ENCODE results near the gene ZDHHC9.

Gene ZDHHC9

DNA sequence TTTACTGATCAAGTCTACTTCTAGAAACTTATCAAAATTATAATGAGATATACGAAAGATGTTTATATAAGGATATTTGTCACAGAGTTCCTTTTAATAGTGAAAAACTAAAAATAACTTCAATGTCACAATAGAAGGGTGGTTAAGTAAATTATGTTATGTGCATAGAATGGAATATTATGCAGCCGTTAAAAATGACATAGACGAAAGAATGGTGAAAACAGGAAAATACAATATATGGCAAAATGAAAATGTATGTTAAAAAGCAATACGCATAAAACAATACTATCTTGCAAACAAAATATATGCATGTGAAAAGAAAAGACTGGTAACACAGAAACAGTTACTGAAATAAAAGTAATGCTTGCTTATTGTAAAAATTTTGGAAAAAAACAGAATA is 19.1 kb downstream of the ZDHHC9 start:
- H3K27ac ChIP-seq: no peak overlapping the region

DNA sequence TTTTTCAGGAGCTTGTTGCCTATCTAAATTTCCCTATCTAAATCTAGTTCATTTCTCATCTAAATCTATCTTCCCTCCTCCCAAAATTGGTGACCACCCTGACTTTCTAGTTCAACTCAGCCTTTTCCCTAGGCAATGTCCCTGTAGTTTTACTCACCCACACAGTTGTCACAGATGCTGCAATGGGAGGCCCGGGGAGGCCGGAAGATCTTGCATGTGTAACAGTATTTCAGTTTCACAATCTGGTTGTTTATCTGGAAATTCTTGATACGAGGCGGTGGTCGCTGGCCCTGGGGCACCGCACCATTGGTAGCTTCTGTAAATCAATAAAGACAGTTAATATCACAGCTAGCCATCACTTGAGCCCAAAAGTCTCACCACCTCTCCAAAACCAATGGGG is 20.2 kb downstream of the ZDHHC9 start:
- H3K27ac ChIP-seq: peak overlapping the region in 1 of 21 experiments; percentile 7
- no peak overlapping the region for H3K4me3 ChIP-seq

More for the DNA sequence above, 19.1 kb downstream of the ZDHHC9 start:
- no peak overlapping the region for H3K4me3 ChIP-seq

DNA sequence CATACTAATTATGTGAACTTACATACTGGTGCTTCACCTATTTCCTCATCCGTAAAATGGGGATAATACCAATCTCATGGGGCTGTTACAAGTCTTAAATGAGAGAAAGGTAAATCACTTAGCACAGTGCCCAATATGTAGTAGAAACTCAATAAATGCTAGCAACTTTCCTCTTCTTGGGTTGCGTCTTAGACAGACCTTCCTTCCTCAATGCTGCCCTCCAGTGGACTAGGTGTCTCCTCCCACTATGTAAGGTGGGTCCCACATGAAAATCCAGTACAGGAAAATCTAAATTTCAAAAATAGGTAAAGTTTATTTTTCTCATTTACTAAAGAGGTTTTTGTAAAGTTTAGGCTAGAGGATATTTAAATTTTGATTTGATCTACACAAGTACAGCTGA is 20.6 kb downstream of the ZDHHC9 start:
- Histone ChIP-seq H3K27ac (no peak overlapping the region), H3K4me3 (no peak overlapping the region)

DNA sequence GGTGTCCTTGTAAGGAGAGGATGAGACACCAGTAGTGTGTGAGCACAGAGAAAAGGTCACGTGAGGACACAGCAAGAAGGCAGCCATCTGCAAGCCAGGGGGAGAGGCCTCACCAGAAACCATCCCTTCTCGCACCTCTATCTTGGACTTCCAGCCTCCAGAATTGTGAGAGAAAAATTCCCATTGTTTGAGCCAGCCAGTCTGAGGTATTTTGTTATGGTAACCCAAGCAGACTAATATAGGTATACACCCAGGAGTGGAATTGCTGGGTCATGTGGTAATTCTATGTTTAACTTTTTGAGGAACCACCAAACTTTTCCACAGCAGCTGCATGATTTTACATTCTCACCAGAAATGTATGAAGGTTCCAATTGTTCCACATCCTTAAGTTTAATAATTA is 25.6 kb downstream of the ZDHHC9 start:
- Histone ChIP-seq H3K27ac (no peak overlapping the region), H3K4me3 (no peak overlapping the region)

DNA sequence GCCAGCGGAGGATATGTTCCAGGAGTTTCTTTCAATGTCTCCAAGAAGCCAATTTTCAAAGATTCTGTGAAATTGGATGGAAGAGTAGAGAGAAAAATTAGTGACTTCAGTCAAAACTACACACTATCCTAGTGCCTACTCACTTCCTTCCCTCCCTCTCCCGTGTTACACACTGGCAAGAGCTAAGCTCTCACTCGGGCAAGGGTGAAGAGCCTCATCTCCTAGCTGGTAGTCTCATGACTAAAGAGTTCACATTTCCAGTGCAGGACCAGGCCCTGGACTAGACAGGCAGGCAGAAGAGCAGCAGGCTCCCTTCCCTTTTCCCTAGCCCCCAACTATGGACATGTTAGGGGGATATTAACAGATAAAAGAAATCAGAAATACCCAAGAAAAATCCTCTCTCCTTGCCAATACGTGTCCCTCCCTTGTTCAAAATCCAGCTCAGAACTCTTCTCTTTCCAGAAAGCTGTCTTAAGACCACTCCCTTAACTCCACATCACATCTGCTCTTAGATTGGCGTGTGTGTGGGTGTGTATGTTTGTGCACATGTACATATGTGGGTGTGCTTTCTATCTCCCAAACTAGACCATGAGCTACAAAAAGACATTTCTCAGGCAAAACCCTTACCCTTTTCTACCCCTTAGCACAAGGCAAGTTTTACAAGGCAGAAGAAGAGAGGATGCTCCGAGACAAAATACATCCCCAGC is 29.9 kb downstream of the ZDHHC9 start:
- Histone ChIP-seq H3K27ac (no peak overlapping the region), H3K4me3 (no peak overlapping the region)

DNA sequence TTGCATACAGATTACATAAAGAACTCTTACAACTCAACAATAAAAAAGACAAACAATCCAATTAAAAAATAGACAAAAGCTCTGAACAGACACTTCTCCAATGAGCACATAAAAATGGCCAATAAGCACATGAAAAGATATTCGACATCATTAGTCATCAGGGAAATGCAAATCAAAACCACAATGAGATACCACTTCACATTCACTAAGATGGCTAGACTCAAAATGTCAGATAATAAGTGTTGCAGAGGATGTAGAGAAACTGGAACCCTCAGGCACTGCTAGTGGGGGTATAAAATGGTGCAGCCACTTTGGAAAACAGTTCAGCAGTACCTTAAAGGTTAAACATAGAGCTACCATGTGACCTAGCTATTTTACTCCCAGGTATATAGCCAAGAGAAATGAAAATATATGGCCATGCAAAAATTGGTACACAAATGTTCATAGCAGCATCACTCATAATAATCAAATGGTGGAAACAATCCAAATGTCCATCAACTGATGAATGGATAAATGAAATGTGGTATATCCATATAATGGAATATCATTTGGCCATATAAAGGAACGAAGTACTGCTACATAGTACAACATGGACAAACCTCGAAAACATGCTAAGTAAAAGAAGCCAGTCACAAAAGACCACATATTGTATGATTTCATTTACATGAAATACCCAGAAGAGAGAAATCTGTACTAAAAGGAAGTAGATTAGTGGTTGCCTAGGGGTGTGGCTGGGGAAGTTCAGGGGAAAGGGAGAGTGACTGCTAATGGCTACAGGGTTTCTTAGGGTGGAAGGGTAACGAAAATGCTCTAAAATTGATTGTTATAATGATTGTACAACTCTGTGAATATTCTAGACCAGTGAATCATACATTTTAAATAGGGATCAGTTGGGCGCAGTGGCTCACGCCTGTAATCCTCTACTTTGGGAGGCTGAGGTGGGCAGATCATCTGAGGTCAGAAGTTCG is 34.6 kb downstream of the ZDHHC9 start:
- H3K4me3 ChIP-seq: no peak overlapping the region
- no peak overlapping the region for H3K27ac ChIP-seq

DNA sequence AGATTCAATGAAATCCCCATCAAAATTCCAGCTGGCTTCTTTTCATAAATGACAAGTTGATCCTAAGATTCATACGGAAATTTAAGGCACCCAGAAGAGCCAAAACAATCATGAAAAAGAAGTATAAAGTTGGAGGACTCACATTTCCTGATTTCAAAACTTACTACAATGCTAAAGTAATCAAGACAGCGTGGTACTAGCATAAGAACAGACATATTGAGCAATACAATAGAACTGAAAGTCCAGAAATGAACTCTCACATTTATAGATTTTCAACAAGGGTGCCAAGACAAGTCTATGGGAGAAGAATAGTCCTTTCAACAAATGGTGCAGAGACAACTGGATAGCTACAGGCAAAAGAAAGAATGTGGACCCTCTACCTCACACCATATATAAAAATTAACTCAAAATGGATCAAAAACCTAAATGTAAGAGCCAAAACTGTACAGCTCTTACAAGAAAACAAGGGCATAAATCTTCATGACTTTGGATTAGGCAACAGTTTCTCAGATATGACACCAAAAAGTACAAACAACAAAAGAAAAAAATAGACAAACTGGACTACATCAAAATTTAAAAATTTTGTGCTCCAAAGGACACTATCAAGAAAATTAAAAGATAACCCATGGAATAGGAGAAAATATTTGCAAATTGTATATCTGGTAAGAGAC is 35.4 kb downstream of the ZDHHC9 start:
- H3K27ac ChIP-seq: no peak overlapping the region

DNA sequence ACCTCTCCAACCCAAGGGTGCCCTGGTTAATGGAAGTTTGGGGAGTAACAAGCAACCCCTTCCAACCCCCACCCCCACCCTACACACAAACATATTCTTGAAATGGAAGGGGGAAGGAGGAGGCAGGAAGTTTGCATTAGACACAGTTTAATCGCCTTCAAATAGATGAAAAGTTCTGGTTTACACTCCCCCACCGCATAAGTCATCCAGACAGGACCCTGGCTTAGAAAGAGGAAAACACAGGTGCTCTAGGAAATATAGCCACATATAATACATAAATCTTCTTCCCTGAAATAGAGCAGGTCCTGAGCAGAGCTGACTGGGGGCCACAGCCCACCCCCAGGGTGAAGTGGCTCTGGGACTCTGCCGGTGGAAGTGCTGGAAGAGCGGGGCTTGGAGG is 38.9 kb downstream of the ZDHHC9 start:
- Histone ChIP-seq H3K4me3 (no peak overlapping the region), H3K27ac (no peak overlapping the region)

More for the DNA sequence above, 35.4 kb downstream of the ZDHHC9 start:
- H3K4me3 ChIP-seq: no peak overlapping the region

DNA sequence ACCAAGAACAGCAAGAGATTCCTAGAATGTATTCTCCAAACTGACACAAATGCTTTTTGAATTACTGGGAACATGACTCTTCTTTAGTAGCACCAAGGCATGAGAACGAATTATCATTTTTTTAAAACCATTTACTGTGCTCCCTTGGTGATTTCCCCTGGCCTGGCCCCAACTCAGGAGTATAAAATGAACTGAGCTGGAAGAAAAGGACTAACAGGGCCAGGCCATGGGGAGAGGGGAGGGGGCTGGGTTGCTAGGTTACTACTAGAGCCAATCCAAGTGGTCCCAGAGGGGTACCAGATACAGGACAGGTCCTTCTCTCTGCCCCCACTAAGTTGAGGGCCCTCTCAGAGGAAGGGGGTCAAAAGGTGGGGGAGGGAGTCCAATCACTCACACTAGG is 40.8 kb downstream of the ZDHHC9 start:
- Histone ChIP-seq H3K27ac (no peak overlapping the region), H3K4me3 (no peak overlapping the region)

DNA sequence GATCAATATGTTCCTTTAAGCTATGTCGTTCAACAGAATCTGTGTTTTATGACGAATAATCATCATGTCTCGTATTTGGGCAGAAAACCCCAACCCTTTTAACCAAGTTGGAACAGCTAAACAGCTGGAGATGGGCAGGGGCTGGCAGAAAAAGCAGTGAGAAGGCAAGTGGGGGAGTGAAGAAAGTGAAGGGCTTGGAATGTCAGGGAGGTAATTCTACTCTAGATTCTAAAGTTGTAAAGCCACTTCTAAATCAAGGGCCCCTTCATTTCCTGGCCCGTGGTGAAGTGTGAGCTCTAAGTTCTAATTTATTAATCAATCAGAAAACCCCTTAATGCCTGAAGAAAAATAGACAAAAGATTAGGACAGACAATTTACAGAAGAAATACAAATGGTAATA is 43.5 kb downstream of the ZDHHC9 start:
- H3K4me3 ChIP-seq: no peak overlapping the region
- H3K27ac ChIP-seq: no peak overlapping the region

DNA sequence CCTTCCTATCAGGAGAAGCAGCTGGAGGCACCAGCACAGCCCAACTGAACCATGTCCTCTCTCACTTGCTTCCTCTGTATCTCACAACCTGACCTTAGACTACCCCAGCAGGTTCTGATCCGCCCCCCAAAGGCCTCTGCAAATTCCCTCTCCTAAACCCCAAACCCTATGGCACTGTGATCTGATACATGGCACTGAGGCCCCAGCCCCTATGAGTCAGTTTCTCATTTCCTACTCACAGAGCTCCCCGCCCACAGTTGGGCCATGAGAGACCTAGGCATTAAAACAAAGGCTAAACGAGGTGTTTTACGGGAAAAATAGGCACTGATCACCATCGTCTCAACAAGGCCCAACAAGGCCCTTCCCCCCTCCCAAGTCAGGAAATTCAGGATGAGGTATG is 44.8 kb downstream of the ZDHHC9 start:
- Histone ChIP-seq H3K27ac (no peak overlapping the region), H3K4me3 (no peak overlapping the region)

DNA sequence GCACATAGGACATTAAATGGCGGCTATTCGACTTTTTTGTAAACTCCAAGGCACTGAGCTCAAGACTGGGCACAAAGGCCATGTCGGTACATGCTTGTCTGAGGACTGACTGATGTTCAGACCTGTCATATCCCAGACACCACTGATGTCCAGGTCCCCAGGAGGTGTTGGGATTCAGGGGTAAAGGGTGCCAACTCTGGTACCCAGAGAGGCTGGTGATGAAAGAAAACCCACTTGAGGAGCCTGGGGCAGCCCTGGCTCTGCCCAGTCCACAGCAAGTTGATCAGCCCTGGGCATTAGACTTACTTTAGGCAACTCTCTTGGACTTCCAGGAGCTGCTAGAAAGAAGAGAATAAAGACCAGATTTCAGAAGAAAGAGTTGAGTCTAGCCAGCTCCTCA is 45.2 kb downstream of the ZDHHC9 start:
- no peak overlapping the region for H3K4me3 ChIP-seq
- H3K27ac ChIP-seq: no peak overlapping the region

DNA sequence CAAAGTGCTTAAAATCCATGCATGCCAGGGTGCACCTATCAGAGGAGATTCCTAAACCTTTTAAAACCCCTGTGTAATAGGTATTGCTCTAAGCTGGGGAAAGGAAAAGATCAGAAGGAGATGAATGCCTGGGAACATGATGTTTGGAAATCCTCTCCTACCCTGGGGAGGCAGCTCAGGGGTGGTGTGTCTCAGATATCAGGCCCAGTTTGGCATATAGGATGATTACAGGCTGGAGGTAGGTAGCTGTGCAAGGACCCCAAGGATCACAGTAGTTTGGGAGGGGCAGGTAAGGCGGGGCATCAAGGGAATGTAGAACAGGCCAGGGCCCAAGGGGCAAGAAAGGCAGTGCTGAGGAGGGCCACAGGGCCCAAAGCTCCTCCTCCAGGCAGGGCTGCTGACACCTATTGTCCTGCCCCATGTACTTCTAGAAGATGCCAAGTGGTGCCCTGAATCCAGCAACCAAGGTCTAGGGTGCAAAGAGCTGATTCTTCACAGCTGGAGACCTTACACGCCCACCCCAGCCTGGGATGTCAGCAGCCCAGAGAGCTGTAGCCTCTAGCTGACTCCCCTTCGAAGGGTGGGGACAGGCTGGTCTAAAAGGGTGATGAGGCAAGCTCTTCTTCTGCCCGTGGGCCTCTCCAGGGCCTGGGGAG is 46.3 kb downstream of the ZDHHC9 start:
- no peak overlapping the region for H3K4me3 ChIP-seq
- no peak overlapping the region for H3K27ac ChIP-seq

DNA sequence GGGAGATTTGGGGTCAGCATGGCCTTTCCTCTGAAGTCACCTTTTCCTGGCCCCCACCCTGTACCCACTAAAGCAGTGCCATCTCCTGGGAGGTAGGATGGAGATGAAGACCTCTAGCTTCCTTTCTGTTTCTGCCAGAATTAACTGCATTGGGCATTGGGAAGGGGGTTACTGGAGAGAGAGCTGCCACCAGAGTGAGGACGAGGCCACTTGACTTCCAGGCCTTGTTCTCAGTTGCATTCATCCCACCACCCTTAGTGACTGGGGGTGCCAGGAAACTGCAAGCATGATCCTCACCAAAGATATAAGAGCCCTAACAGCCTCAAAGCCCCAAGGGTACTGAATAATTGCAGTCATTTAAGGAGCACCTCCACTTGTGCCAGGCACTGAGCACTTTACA is 48.1 kb downstream of the ZDHHC9 start:
- H3K27ac ChIP-seq: no peak overlapping the region
- H3K4me3 ChIP-seq: no peak overlapping the region

DNA sequence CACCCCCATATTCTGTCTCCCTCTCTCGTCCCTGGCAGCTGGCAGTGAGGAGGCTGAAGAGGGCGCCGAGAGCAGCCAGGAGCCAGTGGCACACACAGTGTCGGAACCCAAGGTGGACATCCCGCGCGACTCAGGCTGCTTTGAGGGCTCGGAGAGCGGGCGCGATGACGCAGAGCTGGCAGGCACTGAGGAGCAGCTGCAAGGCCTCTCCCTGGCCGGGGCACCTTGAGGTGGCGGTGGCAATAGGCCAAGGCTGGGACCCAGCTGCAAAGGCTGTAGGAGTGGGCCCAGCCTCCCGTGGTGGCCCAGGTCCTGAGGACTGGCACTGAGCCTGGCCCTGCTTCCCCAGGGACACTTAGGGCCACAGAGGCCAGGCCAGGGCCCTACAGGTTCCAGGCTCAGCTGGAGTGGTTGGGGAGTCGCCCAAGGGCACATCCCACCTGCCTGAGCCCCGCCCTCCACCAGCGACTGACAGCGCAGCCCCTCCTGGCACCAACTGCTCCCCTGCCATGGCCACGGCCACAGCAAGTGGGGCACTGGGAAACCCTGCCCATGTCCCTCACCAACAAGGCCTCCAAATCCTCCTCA is 50.0 kb downstream of the ZDHHC9 start:
- H3K4me3 ChIP-seq: no peak overlapping the region
- H3K27ac ChIP-seq: no peak overlapping the region

DNA sequence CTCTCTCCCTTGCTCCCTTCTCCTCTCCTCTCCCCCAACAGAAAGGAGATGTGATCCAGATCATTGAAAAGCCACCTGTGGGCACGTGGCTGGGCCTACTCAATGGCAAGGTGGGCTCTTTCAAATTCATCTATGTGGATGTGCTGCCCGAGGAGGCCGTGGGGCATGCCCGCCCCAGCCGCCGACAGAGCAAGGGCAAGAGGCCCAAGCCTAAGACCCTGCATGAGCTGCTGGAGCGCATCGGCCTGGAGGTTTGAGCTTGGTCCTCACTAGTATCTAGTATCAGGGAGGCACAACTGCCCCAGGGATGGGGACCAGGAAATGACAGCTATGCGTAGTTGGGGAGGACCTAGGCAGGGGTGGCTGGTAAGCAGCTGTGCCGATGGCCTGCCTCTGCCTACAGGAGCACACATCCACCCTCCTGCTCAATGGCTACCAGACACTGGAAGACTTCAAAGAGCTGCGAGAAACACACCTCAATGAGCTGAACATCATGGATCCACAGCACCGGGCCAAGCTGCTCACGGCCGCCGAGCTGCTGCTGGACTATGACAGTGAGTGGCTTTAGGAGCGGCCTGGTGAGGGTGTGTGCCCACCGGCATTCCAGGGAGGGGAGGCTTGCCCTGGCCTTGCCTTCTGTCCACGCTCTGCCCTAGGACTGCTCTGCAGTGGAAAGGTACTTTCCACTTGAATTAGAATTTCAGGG is 50.9 kb downstream of the ZDHHC9 start:
- H3K27ac ChIP-seq: no peak overlapping the region
- H3K4me3 ChIP-seq: no peak overlapping the region

DNA sequence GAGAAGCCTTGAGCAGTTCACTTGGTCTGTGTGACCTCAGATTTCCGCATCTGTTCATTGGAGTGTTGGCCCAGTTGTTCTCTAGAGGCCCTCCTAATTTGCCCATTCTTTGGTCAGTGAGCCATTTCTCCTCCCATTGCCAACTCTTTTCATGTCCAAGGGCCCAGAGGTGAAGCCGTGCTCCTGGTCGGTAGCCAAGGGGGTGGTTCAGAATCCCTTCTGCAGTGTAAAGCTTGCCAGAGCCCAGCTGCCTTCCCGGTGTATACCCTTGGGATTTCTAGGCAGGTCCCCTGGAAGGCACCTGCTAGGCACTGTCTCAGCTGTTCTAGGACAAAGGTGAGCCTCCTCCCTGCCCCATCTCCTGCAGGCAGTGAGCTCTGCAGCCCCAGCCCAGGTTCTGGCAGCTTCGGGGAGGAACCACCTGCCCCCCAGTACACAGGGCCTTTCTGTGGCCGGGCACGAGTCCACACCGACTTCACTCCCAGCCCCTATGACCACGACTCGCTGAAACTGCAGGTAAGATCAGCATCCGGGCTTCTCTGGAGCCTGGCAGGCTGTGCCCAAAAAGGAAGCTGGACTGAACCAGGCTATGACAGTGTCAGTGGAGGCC is 51.6 kb downstream of the ZDHHC9 start:
- Histone ChIP-seq H3K27ac (no peak overlapping the region), H3K4me3 (no peak overlapping the region)

DNA sequence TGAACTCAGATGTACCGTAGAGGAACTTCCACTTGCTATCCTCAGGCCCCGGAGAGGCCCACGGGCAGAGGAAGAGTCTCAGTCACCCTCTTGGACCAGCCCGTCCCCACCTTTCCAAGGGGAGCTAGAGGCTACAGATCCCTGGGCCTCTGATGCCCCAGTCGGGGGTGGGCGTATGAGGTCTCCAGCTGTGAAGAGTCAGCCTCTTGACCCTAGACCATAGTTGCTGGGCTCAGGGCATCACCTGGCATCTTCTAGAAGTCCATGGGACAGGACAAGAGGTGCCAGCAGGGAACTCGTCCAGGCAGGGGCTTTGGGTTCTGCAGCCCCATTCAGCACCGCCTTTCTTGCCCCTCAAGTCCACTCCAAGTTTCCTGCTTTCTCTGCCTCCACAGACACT is 52.4 kb downstream of the ZDHHC9 start:
- Histone ChIP-seq H3K4me3 (no peak overlapping the region), H3K27ac (no peak overlapping the region)

DNA sequence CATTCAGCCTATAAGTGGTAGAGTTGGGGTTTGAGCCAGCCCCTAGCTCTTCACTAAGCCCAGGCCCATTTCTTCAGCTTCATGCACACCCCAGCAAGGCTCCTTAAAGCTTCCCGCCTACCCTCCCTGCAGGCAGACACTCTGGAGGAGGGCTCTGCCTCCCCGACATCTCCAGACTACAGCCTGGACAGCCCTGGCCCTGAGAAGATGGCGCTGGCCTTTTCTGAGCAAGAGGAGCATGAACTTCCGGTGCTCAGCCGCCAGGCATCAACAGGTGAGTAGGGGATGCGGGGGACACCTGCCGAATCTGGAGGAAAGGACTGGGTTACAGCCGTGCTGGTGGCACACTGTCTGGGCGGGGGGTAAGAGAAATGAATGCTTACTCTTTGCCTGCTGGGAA is 52.9 kb downstream of the ZDHHC9 start:
- no peak overlapping the region for H3K27ac ChIP-seq
- H3K4me3 ChIP-seq: no peak overlapping the region
